Measurements from ENCODE around the gene PTPRM. TPM values are rescaled to one million over a fixed set of nuclear protein-coding genes. Genes with fewer than 3 reads are reported as not detected.

Gene PTPRM
- total and polyA plus RNA-seq, 3 donors from 2014 or later = 76.4 to 101 (median 94.6) TPM

DNA sequence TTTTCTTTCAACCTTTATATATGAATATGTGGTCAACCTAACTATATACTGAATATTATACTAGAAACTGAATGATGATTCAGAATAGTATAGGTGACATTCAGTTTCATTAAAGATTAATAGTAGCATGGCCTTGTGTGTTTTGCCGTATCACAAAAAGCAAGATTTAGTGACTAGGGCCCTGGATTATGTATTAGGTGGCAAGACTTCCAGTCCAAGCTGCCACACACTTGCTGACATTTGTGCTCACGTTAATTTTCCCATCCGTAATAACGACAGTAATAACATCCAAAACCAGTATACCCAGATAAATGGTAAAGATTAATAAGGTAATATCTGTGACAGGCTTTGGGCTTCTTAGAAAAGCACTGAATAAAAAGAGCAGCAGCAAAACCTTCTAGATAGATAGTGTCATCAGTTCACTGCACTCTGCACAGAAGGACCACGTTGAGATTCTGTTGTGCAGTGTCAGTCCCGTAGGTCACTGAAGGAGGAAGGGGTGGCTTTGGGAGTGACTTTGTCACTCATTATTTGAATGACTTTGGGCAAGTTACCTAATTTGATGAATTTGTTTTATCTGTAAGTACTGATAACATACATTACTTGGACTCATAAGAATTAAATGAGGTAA, 451.7 kb downstream of the PTPRM start:
- no peaks in the 10 kb centered on the region for H3K36me3 ChIP-seq (ENCODE audit: low read depth, missing control alignments)
- no peak for DNase-seq
- 86 to 89% methylated on average over 6 of the region's 6 CpGs for WGBS, 2 donors
- H3K4me3 ChIP-seq = no peak overlapping the region
- TF ChIP-seq POLR2A (IDR thresholded peaks at IDR 0.05) = no peak
- TF ChIP-seq, protein P1, sequence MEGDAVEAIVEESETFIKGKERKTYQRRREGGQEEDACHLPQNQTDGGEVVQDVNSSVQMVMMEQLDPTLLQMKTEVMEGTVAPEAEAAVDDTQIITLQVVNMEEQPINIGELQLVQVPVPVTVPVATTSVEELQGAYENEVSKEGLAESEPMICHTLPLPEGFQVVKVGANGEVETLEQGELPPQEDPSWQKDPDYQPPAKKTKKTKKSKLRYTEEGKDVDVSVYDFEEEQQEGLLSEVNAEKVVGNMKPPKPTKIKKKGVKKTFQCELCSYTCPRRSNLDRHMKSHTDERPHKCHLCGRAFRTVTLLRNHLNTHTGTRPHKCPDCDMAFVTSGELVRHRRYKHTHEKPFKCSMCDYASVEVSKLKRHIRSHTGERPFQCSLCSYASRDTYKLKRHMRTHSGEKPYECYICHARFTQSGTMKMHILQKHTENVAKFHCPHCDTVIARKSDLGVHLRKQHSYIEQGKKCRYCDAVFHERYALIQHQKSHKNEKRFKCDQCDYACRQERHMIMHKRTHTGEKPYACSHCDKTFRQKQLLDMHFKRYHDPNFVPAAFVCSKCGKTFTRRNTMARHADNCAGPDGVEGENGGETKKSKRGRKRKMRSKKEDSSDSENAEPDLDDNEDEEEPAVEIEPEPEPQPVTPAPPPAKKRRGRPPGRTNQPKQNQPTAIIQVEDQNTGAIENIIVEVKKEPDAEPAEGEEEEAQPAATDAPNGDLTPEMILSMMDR (IDR thresholded peaks at IDR 0.05) = no peak
- H3K27me3 ChIP-seq = no peaks in the 10 kb centered on the region
- H3K9me3 ChIP-seq = no peaks in the 10 kb centered on the region
- H3K27ac ChIP-seq = no peak overlapping the region
- no peaks in the 10 kb centered on the region for H3K4me1 ChIP-seq
- intact Hi-C loops (cut with DNase I; ENCODE audit: low total_unique reads) = no loop called here

DNA sequence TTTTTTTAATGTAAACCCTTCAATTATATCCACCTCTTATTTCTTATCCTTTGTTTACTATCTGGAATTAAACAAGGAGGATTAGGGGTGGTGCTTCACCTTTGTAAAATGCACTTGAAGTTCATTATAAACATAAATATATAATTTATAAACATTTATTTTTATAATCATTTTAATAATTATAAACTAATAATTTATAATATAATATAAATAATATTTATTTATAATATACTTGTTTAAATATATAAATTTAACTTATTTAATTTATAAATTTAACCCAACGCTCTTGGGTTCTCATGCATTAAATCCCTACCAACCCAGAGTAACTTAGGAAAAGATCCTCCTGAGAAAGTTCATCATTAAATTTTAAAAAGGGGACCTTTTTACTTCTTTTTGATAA, 452.5 kb downstream of the PTPRM start:
- WGBS, 2 donors = 97 to 100% methylated on average over 1 of the region's 1 CpG
- Histone ChIP-seq H3K9me3 (no peaks in the 10 kb centered on the region), H3K4me1 (no peaks in the 10 kb centered on the region), H3K4me3 (no peak overlapping the region), H3K27me3 (no peaks in the 10 kb centered on the region), H3K36me3 (ENCODE audit: low read depth, missing control alignments) (no peaks in the 10 kb centered on the region), H3K27ac (no peak overlapping the region)
- DNase-seq = no peak
- intact Hi-C loops (cut with DNase I; ENCODE audit: low total_unique reads) = no loop called here
- TF ChIP-seq POLR2A (IDR thresholded peaks at IDR 0.05) = no peak
- TF ChIP-seq, protein P1 (IDR thresholded peaks at IDR 0.05) = no peak

DNA sequence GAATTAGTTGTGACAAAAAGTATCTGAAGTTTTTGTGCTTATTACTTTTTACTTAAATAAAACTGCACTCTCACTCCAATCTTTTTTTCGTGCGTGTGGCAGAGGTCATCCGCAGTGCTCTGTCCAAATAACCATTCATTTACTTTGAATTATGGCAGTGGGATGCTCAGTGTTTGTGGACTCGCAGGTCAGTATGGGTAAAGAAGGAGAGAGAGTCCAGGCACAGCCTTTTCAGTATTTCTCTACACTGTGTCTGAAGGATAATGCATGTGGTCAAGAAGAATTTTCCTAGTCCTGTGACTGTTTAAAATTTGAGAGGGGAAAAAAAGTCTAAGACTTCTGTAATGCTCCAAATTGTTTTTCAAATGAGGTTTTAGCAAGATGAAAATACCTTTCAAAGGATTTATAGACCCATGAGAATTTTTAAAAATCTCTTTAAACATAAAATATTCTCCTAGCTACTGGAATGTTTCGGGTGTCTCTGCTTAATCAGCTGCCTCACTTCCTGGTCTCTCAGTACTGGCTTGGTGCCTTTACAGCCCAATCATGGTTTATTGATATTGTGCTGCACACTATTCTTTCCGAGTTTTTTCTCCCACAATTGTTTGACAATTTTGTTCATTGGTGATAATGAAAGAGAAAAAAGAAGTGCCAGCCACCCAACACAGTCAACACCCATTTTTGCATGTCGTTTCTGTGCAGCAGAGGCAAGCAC, 453.2 kb downstream of the PTPRM start:
- no peaks in the 10 kb centered on the region for H3K9me3 ChIP-seq

DNA sequence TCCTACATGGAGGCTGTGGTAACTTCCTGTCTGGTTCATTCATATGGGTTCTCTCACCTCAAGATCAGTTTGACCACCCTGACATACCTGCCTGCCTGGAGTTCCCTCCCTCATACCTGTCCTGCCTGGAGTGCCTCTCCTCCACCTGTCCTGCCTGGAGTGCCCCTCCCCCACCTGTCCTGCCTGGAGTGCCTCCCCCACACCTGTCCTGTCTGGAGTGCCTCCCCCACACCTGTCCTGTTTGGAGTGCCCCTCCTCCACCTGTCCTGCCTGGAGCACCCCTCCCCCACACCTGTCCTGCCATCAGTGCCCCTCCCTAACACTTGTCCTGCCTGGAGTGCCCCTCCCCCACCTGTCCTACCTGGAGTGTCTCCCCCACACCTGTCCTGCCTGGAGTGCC, 461.9 kb downstream of the PTPRM start:
- no peaks in the 10 kb centered on the region for H3K4me1 ChIP-seq
- no peak overlapping the region for H3K27ac ChIP-seq
- no peak overlapping the region for H3K4me3 ChIP-seq
- no peaks in the 10 kb centered on the region for H3K27me3 ChIP-seq
- no peak for TF ChIP-seq POLR2A (IDR thresholded peaks at IDR 0.05)
- TF ChIP-seq, protein P1 (IDR thresholded peaks at IDR 0.05) = no peak
- no peak for DNase-seq
- H3K9me3 ChIP-seq = no peaks in the 10 kb centered on the region
- intact Hi-C loops (cut with DNase I; ENCODE audit: low total_unique reads) = no loop called here
- H3K36me3 ChIP-seq (ENCODE audit: low read depth, missing control alignments) = no peaks in the 10 kb centered on the region

More for the DNA sequence above, 453.2 kb downstream of the PTPRM start:
- H3K27me3 ChIP-seq = no peaks in the 10 kb centered on the region
- no peaks in the 10 kb centered on the region for H3K4me1 ChIP-seq
- no peaks in the 10 kb centered on the region for H3K36me3 ChIP-seq (ENCODE audit: low read depth, missing control alignments)
- DNase-seq = no peak
- H3K27ac ChIP-seq = no peak overlapping the region
- intact Hi-C loops (cut with DNase I; ENCODE audit: low total_unique reads) = no loop called here
- no peak overlapping the region for H3K4me3 ChIP-seq
- 60 to 61% methylated on average over 7 of the region's 7 CpGs for WGBS, 2 donors
- TF ChIP-seq, protein P1 (IDR thresholded peaks at IDR 0.05) = no peak

DNA sequence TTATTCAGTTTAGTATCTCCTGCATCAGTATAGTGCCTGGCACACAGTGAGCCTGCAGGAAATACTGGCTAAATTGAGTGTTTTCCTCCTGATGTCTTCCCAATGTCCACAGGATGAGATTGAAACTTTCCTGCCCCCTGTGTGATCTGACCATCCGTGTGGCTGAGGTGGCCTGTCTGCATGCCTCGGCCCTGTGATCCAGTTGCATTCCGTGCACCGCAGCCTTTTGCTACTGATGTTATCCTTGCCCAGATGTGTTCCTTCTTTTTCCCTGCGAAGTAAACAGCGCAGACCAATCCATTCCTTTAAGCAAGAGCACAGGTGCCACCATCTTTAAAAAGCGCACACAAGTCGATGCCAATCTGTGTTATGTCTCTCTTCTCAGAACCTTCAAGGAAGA, 462.6 kb downstream of the PTPRM start:
- no peak for DNase-seq
- H3K36me3 ChIP-seq (ENCODE audit: low read depth, missing control alignments) = no peaks in the 10 kb centered on the region
- TF ChIP-seq, protein P1 (IDR thresholded peaks at IDR 0.05) = no peak
- TF ChIP-seq POLR2A (IDR thresholded peaks at IDR 0.05) = no peak
- H3K4me1 ChIP-seq = no peaks in the 10 kb centered on the region
- H3K4me3 ChIP-seq = no peak overlapping the region
- 93 to 95% methylated on average over 8 of the region's 8 CpGs for WGBS, 2 donors
- no peak overlapping the region for H3K27ac ChIP-seq
- H3K27me3 ChIP-seq = no peaks in the 10 kb centered on the region
- intact Hi-C loops (cut with DNase I; ENCODE audit: low total_unique reads) = no loop called here
- H3K9me3 ChIP-seq = no peaks in the 10 kb centered on the region
